GM18907 (cell line): Measurements from ENCODE around the gene PTP4A2.
A peak's percentile ranks its signal among the peaks of the same experiment; 100 is the strongest.
"Not testable (repeated sequence)": the region's sequence is repeated elsewhere in the genome, so short reads cannot be mapped to it uniquely, and the experiment has no call there.

Experiments
- ATAC-seq: cut with Tn5 transposase; IDR thresholded peaks from one replicate; pipeline ENCODE4 v1.9.1; 2021; ENCODE audit warnings: mild to moderate bottlenecking, moderate library complexity; ENCODE audit not compliant: unreplicated experiment

Gene PTP4A2

GRCh38 chr1:31926252-31926651 lies 11.9 kb downstream of the PTP4A2 start:
- ATAC-seq: no peak

DNA sequence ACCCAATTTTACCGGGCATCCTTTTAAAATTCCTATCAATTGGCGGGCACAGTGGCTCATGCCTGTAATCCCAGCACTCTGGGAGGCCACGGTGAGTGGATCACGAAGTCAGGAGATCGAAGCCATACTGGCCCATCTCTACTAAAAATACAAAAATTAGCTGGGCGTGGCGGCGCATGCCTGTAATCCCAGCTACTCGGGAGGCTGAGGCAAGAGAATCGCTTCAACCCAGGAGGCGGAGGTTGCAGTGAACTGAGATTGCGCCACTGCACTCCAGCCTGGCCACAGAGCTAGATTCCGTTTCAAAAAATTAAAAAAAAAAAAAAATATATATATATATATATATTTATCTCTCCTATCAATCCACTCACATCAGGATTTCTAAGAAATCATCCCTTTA lies 12.3 kb downstream of the PTP4A2 start:
- not testable (repeated sequence) for ATAC-seq

DNA sequence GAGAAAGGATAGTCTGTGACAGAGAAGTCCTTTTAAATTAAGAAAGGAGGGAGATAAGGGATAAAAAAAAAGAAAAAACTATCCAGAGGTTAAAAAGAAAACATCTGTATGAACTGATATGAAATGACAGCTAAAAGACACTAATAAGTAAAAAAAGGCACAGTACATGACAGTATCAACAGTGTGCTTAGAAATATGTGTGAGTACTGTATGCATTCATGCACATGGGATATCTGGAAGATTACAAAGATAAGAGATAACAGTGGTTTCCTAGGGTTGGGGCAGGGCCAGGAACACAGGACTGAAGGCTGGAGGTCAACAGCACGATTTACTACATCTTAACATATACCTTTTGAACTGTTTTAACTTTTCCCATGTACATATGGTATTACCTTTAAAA lies 13.3 kb downstream of the PTP4A2 start:
- ATAC-seq: no peak

GRCh38 chr1:31923901-31924535 lies 14.2 kb downstream of the PTP4A2 start:
- ATAC-seq: no peak

DNA sequence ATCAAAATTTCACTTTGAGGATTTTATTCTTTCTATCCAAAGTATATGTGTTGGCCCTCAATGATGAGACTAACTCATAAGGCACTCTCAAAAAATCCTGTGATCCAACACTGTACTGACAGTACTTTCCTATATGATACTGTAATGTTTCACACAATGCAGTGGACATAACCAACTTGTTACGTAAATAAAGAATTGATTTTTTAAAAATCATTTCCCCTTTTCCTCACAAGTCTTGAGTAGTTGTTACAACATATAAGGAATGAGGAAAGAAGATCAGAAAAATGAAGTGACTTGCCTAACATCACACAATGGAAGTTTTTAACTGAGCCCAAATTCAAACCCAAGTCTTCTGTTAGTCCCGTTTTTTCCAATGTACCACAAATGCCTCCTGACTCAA lies 17.2 kb downstream of the PTP4A2 start:
- no peak for ATAC-seq

DNA sequence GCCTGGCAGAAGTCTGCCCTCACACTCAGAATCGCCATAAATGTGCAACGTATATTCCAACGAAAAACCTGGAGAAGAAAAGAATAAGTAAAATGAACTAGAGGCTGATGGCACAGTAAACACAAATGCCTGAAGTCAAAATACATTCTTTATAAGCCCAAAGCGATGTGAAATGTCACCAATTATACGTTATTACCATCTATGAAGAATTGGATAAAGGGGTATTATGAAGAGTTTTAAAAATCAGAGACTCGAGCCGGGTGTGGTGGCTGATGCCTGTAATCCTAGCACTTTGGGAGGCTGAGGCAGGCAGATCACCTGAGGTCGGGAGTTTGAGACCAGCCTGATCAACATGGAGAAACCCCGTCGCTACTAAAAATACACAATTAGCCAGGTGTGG lies 18.6 kb downstream of the PTP4A2 start:
- no peak for ATAC-seq

DNA sequence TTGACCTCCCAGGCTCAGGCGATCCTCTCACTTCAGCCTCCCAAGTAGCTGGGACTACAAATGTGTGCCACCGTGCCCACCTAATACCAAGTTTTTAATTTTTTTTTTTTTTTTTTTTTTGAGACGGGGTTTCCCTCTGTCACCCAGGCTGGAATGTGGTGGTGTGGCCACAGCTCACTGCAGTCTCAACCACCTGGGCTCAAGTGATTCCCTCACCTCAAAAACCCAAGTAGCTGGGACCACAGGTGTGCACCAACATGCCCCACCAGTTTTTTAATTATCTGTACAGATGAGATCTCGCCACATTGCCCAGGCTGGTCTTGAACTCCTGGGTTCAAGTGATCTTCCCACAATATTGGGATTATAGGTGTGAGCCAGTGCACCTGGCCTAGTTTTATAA lies 22.7 kb downstream of the PTP4A2 start:
- no peak for ATAC-seq

DNA sequence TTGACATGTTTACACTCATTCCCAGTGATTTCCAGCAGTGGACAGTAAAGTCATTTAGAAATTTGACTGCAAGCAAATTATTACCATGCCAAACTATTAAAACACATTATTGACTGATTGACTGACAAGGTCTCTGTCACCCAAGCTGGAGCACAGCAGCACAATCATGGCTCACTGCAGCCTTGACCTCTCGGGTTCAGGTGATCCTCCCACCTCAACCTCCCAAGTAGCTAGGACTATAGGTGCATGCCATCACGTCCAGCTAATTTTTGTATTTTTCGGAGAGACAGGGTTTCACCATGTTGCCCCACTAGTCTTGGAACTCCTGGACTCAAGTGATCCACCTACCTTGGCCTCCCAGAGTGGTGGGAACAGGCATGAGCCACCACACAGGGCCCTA lies 24.2 kb downstream of the PTP4A2 start:
- no peak for ATAC-seq

- peak; percentile 48 for ATAC-seq
Measured at GRCh38 chr1:31912839-31913239, 25.3 kb downstream of the PTP4A2 start.

GRCh38 chr1:31911994-31912780 lies 26.0 kb downstream of the PTP4A2 start:
- no peak for ATAC-seq

GRCh38 chr1:31910933-31911332 lies 27.2 kb downstream of the PTP4A2 start:
- ATAC-seq: no peak

DNA sequence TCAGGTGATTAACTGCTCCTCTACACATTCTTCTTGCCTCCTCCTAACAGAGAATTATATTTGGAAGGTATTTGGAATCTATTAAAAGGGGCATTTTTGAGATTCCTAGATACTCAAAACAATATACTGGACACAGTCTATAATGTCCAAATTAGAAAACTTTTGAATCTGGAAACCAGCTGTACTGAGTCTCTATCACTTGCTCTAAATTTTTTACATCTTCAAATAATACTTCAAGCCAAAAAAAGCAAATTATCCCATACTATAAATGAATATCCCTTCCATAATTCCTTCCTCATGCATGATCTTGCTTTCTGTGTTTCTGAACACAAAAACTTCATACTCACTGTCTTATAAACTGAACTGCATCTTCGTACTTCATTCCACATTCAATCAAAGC lies 28.5 kb downstream of the PTP4A2 start:
- no peak for ATAC-seq

DNA sequence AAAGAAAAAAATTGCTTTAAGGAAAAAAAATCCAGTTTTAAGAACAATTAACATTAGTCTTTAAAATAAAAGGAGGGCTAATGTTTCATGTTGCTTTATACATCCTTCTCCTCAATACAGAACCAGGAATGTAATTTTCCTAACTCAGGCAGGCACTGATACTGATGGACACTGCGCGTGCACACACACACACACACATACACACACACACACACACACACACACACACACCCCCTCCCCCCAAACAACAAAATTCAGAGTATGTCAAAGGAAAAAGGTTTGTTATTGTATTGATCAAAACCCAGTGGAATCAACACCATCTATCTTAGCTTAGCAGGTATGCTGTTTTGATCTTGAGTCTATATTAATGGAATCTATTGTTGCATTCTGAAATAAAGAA lies 31.6 kb downstream of the PTP4A2 start:
- no peak for ATAC-seq

DNA sequence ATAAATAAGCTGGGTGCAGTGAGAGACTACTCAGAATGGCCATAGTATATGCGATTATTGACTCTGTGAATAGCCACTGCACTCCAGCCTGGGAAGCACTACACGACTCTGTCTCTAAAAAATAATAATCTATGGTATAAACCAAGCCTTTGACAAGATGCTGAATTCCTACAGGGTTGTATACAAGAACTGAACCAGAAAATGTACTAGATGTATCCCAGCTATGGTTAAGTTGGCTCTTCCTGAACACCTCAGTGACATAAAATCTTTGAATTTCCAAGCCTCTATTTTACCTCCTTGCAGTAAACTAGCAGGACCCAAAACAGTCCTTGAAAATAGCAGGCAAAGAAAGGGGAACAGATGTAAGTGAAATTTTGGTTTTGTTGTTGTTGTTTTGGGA lies 32.5 kb downstream of the PTP4A2 start:
- ATAC-seq: no peak

- no peak for ATAC-seq
Measured at GRCh38 chr1:31905093-31905509, 33.1 kb downstream of the PTP4A2 start.

GRCh38 chr1:31904339-31905092 lies 33.7 kb downstream of the PTP4A2 start:
- ATAC-seq: no peak

DNA sequence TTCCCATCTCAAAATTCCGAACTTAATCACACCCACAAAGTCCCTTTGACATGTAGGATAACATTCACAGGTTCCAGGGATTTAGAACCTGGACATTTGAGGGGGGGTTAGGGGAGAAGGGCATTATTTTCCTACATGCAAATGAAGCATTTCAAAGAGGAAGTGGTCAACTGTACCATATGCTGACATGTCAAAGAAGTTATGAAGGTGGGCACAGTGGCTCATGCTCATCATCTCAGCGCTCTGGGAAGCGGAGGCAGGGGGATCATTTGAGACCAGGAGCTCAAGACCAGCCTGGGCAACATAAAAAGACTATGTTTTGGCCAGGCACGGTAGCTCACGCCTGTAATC lies 35.7 kb downstream of the PTP4A2 start:
- no peak for ATAC-seq

DNA sequence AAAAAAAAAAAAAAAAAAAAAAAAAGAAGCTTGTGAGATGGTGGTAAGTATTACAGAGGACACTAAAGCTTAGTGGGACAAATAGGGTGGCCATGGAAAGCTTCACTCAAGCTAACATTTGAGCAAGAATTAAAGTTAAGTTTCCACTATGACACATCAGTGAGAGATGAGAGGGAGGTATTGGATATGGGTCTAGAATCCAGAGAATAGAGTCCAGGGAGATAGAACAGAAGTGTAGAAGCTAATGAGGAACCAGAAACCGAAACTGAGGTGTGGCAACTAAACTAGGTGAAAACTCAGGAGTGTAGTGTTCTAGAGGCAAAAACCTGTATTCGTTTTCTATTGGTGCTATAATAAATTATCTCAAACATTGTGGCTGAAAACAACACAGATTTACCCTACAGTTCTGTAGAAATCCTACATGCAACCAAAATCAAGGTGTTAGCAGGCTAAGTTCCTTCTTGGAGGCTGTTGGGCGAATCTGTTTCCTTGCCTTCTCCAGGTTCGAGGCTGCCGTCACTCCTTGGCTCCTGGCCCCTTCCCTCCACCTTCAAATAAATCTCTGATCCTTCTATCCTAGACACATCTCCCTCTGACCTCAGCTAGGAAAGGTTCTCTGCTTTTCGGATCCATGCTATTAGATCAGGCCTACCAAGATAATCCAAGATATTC lies 36.2 kb downstream of the PTP4A2 start:
- ATAC-seq: no peak

DNA sequence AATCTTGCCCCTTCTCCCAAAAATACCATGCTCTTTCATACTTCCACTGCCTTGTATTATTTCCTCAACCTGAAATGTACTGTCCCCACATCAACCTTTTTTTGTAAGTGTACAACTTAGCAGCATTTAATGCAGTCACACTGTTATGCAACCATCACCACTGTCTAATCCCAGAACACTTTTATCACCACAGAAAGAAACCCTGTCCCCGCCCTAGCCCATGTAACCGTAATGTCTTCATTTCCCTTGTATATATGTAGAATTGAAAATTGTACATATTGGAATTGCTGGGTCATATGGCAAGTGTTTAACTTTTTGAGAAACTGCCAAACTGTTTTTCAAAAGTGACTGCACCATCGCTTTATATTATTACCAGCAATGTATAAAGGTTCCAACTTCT lies 37.4 kb downstream of the PTP4A2 start:
- ATAC-seq: no peak

DNA sequence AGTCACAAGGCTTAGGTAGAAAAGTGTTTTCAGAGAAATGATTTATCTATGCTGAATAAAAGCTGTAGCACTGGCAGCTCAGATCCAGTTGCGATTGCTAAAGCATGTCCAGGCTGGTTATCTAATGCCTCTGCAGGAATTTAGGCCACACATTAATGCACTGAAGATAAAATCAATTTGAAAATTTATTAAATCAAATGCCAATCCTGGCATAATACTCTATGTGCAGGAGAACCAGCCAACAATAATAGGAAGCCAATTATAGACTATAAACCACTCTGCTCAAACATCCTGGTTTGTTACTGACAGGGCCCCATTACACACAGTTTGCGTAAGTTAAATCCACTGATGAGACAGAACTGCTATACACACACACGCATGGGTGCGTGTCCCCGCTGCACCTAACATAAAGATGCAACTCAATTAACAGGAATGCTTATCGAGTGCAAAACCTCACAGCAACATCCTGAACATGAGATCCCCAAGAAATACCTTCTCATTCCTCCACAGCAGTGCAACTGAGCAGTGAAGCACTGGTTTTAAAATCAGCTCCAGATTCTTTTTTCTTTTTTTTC lies 40.6 kb downstream of the PTP4A2 start:
- no peak for ATAC-seq
